Choroid plexus epithelial cell (primary cell): ENCODE measurements around the gene UBTFL1.

Experiments
- DNase-seq: peaks from one replicate; pipeline ENCODE4 v3.0.0-alpha.2; 2010; ENCODE audit warnings: low read depth
- H3K4me3 ChIP-seq: 2 replicates; pipeline ENCODE4 v1.5.1; 2011; ENCODE audit warnings: low read depth, mild to moderate bottlenecking, control low read depth, low read length, moderate library complexity
- TF ChIP-seq, protein P1 (sequence below): conservative IDR thresholded peaks from 2 replicates; pipeline ENCODE4 v1.5.1; 2011; ENCODE audit warnings: low read depth, mild to moderate bottlenecking, control low read depth, inconsistent platforms, low read length, moderate library complexity

Gene UBTFL1

DNA sequence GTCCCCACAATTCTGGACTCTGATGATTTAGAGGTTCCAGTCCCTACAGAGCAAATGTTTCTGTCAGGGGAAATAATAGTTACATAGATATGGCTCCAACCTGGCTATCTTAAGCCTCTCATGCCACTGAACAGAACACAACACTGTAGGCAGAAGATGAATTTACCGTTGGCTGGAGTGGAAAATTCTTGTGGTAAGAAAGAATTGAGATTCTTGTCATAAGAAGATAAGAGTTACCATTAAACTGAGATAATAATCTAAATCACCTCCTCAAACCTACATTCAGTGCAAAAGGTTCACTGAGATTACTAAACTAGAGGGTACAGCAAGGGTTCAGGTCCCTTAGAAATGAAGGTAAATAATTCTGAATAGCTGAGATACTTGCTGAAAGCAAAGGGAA, 38.6 kb downstream of the UBTFL1 start:
- TF ChIP-seq, protein P1, sequence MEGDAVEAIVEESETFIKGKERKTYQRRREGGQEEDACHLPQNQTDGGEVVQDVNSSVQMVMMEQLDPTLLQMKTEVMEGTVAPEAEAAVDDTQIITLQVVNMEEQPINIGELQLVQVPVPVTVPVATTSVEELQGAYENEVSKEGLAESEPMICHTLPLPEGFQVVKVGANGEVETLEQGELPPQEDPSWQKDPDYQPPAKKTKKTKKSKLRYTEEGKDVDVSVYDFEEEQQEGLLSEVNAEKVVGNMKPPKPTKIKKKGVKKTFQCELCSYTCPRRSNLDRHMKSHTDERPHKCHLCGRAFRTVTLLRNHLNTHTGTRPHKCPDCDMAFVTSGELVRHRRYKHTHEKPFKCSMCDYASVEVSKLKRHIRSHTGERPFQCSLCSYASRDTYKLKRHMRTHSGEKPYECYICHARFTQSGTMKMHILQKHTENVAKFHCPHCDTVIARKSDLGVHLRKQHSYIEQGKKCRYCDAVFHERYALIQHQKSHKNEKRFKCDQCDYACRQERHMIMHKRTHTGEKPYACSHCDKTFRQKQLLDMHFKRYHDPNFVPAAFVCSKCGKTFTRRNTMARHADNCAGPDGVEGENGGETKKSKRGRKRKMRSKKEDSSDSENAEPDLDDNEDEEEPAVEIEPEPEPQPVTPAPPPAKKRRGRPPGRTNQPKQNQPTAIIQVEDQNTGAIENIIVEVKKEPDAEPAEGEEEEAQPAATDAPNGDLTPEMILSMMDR: no peak
- DNase-seq: peak; percentile 42
- H3K4me3 ChIP-seq: no peak overlapping the region

DNA sequence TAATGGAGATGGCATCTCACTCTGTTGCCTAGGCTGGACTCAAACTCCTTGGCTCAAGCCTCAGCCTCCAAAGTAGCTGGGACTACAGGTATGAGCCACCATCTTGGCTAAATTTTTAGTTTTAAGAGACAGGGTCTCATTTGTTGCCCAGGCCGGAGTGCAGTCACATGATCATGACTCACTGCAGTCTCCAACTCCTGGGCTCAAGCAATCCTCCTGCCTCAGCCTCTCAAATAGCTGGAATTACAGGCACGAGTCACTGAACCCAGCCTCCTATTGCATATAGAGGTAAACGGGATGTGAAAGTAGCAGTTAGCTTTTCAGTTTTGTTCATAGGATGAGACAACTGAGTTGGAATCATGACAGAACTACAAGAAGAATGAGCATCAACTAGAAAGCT, 39.2 kb downstream of the UBTFL1 start:
- TF ChIP-seq, protein P1: no peak

DNA sequence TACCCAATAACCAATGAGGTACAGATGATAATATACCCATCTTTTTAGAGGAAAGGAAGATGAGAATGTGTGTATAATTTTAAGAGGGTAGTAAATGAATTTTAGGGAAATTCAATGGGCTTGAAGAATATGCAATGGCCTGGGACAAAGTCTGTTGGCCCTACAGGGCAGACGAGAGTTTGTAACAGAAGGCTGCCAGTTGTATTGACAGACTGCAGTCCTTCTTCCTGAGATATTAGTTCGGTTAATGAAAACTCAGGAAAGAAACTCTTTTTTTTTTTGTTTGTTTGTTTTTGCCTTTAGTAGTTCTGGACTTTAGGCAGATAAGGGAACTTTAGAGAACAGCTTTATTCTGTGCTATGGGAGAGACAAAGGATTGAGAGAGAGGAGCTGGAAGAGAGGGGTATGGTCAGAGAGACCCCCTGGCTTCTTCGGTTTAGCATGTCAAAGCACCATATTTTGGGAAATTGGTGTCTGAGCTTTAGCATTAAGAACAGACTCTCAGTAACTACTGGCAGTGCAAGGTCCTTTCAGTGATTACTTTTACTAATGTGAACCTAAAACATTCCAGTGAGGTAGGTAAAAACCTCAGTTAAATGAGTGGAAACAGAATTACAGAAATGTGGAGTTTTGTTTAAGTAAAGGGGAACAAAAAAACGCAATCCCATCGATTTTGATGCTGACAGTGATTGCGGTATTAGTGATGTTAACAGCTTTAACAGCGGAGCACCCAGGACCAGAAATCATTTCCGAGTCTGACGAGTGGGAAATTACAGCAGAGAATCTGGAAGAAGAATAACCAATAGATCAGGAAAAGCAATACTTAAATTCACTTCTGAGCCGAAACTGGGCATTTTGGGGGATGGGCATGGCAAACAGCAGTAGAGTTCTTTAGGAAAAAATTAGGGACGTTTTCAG, 48.1 kb downstream of the UBTFL1 start:
- peak overlapping the region; percentile 68 for H3K4me3 ChIP-seq
- no peak for DNase-seq
- TF ChIP-seq, protein P1: no peak

More for the DNA sequence above, 39.2 kb downstream of the UBTFL1 start:
- no peak overlapping the region for H3K4me3 ChIP-seq
- no peak for DNase-seq

DNA sequence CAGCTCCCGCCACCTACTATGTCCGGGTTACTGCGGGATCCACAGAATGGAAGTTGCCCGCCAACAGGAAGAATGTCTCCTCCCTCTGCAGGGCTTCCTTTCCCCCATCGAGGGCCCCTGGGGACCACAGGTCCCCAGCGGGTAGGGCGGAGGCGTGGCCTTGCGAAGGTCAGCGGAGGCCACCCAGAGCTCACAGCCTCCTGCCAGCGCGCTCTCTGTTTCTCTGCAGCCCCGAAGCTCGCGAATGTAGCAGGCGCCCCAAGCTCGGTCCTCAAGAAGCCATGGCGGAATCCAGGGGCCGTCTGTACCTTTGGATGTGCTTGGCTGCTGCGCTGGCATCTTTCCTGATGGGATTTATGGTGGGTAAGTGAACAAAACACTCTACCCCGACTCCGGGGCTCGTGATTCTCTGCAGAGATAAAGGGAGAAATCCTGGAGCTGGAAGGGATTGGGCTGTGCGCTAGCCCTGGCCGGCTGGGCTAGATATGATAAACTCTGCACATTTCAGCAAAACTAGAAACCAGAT, 48.8 kb downstream of the UBTFL1 start, which contains the start of gene NAALAD2:
TSS of gene NAALAD2 (plus strand) at position 186 of the 526 bp plus-strand sequence. CDS start at position 282, 96 bp downstream.
- peak; percentile 56 for DNase-seq
- TF ChIP-seq, protein P1: no peak
- peak within 1 kb of the TSS; percentile 68 for H3K4me3 ChIP-seq

DNA sequence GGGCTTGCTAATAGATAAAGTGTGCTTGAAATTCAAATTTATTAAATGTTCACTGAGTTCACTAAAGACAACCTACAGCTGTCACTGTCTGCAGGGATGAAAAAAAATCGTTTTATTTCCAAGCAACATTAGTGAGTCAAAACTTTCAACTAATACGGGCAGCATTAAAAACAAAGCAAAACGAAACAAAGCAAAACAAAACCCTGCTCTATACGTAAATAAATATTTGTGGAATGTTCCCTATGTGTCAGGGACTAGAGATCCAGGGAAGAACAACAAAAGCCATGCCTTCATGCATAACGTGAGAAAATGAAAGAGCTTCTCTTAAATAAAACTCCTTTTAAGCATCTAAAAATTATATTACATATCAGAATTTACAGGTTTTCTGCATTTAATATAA, 49.3 kb downstream of the UBTFL1 start:
- TF ChIP-seq, protein P1: no peak
- H3K4me3 ChIP-seq: peak overlapping the region; percentile 68
- no peak for DNase-seq
